Common myeloid progenitor, CD34-positive (primary cell): ENCODE data around the gene ABI1.

Experiments used
- CTCF ChIA-PET: fragments of 350-600 bp; sonication (Branson Sonifier 250); formaldehyde crosslinking; loops from one replicate; lab custom pipeline; 2021; ENCODE audit warnings: antibody characterized with exemption; lab: Charles Lee
- POLR2A ChIA-PET: fragments of 350-600 bp; sonication (Branson Sonifier 250); formaldehyde crosslinking; loops from one replicate; lab custom pipeline; 2021; ENCODE audit warnings: antibody characterized with exemption; lab: Charles Lee
- DNase-seq, 3 donors: peaks; one replicate each; pipeline versions ENCODE4 v3.0.0 to v3.0.0-alpha.2; 2013
- H3K27ac ChIP-seq, 2 experiments: 1 replicate in 1 of 2; 2 replicates in 1 of 2; pipeline ENCODE4 v1.7.0; 2013; ENCODE audit warnings: inconsistent platforms in 2 of 2, low read length in 2 of 2, mild to moderate bottlenecking in 2 of 2, low read depth in 1 of 2, moderate library complexity in 1 of 2; ENCODE audit not compliant: severe bottlenecking in 2 of 2, insufficient read depth in 1 of 2, poor library complexity in 1 of 2
- H3K27me3 ChIP-seq, 5 experiments: replicated peaks in 2 of 5; 1 replicate in 3 of 5; 2 replicates in 2 of 5; pipeline versions ENCODE4 v1.6.1 to v1.7.0; 2013; ENCODE audit warnings: low read length in 4 of 5, mild to moderate bottlenecking in 2 of 5, moderate library complexity in 2 of 5, inconsistent platforms in 1 of 5; ENCODE audit not compliant: insufficient read depth in 5 of 5, control insufficient read depth in 4 of 5
- H3K36me3 ChIP-seq, 4 experiments: 1 replicate in 2 of 4; 2 replicates in 2 of 4; pipeline versions ENCODE4 v1.6.1 to v1.7.0; 2013; ENCODE audit warnings: low read length in 3 of 4, control low read depth in 1 of 4, mild to moderate bottlenecking in 1 of 4; ENCODE audit not compliant: control insufficient read depth in 4 of 4, insufficient read depth in 4 of 4
- H3K4me1 ChIP-seq, 4 experiments: 1 replicate in 3 of 4; 2 replicates in 1 of 4; pipeline versions ENCODE4 v1.6.1 to v1.7.1; 2013; ENCODE audit warnings: low read length in 3 of 4, mild to moderate bottlenecking in 3 of 4, control low read depth in 1 of 4, inconsistent platforms in 1 of 4, moderate library complexity in 1 of 4; ENCODE audit not compliant: control insufficient read depth in 4 of 4, insufficient read depth in 4 of 4; ENCODE audit errors: control extremely low read depth in 1 of 4
- H3K4me3 ChIP-seq, 7 experiments: 1 replicate in 4 of 7; 2 replicates in 3 of 7; pipeline versions ENCODE4 v1.5.1 to v1.7.0; 2013; ENCODE audit warnings: mild to moderate bottlenecking in 7 of 7, low read length in 6 of 7, moderate library complexity in 6 of 7, inconsistent platforms in 2 of 7, low read depth in 2 of 7, control low read depth in 1 of 7; ENCODE audit not compliant: insufficient read depth in 4 of 7, control insufficient read depth in 1 of 7; ENCODE audit errors: extremely low read depth in 1 of 7
- H3K9me3 ChIP-seq, 5 experiments: 1 replicate in 4 of 5; 2 replicates in 1 of 5; pipeline versions ENCODE4 v1.6.1 to v1.7.1; 2013; ENCODE audit warnings: low read length in 4 of 5, mild to moderate bottlenecking in 2 of 5, inconsistent platforms in 1 of 5, low read depth in 1 of 5, moderate library complexity in 1 of 5; ENCODE audit not compliant: control insufficient read depth in 4 of 5, insufficient read depth in 2 of 5; ENCODE audit errors: control extremely low read depth in 1 of 5
- WGBS: methylation state at CpG from one replicate; pipeline ENCODE4 v1.1.5; 2013; ENCODE audit not compliant: insufficient coverage; 5-methylcytosine and 5-hydroxymethylcytosine counted together

ABI1 gene

DNA sequence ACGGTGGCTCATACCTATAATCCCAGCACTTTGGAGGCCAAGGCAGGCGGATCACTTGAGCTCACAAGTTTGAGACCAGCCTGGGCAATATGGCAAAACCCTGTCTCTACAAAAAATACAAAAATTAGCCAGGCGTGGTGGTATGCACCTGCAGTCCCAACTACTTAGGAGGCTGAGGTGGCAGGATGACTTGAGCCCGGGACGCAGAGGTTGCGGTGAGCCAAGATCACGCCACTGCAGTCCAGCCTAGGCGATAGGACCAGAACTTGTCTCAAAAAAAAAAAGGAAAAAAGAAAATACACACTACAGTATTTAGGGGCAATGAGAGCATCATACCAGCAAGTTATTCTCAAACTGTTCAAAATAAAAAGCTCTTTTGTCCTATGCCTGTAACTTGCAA is 59.5 kb downstream of the ABI1 start:
- 88% methylated on average over 5 of the region's 8 CpGs for WGBS
- no peak for DNase-seq
- Histone ChIP-seq H3K9me3 (peaks cover 0 to 7% (median 0%) of the 10 kb centered on the region in 5 experiments), H3K4me3 (no peak overlapping the region), H3K27me3 (no peaks in the 10 kb centered on the region), H3K36me3 (no peaks in the 10 kb centered on the region), H3K27ac (no peak overlapping the region), H3K4me1 (peaks cover 16 to 31% (median 26%) of the 10 kb centered on the region in 4 experiments)
- ChIA-PET POLR2A (no interaction called here), CTCF (no interaction called here)

DNA sequence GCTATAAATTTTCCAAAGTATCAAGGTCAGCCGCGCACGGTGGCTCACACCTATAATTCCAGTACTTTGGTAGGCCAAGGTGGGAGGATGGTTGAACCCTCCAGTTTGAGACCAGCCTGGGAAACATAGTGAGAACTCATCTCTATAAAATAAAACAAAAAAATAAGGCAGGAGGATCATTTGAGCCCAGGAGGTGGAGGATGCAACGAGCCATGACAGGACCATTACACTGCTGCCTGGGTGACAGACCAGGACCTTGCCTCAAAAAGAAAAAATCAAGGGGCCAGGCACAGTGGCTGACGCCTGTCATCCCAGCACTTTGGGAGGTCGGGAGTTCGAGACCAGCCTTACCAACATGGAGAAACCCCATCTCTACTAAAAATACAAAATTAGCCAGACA is 60.3 kb downstream of the ABI1 start:
- 90% methylated on average over 4 of the region's 7 CpGs for WGBS
- no peak for DNase-seq
- peaks cover 0 to 11% (median 5%) of the 10 kb centered on the region in 5 experiments for H3K9me3 ChIP-seq
- H3K36me3 ChIP-seq: peaks cover 0 to 2% (median 0%) of the 10 kb centered on the region in 4 experiments
- H3K4me1 ChIP-seq: peaks cover 16 to 29% (median 26%) of the 10 kb centered on the region in 4 experiments
- ChIA-PET CTCF (no interaction called here), POLR2A (no interaction called here)
- no peak overlapping the region for H3K27ac ChIP-seq
- H3K4me3 ChIP-seq: no peak overlapping the region
- no peaks in the 10 kb centered on the region for H3K27me3 ChIP-seq

DNA sequence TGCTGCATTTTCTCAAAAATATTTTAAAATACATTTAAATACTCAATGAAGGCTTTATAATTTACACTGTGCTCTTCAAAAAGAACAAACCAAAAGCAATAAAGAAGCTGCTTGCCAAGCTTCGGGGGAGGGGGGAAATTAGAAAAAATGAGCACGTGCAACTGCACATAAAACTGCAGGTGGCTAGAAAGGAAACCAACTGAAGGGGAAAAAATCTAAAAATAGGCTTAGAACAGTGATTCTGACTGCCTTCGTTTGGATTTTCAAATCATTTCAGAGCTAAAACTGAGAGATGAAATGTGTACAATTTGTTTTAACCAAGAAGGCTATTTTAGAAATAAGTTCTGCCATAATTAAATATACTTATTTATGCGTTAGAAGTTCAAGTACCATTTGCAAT is 61.4 kb downstream of the ABI1 start:
- Histone ChIP-seq H3K36me3 (peaks cover 0 to 2% (median 0%) of the 10 kb centered on the region in 4 experiments), H3K9me3 (peaks cover 0 to 16% (median 5%) of the 10 kb centered on the region in 5 experiments), H3K27me3 (no peaks in the 10 kb centered on the region), H3K4me1 (peaks cover 16 to 27% (median 24%) of the 10 kb centered on the region in 4 experiments), H3K4me3 (peak overlapping the region in 3 of 7 experiments; percentile 29 to 45 (median 40)), H3K27ac (no peak overlapping the region)
- ChIA-PET POLR2A (no interaction called here), CTCF (interaction anchor here (1.0 to 2.8 kb wide), 4 partner anchors 9 to 26 kb away, joined by 4 to 8 read pairs (median 4); no protein-coding TSS in a partner anchor)
- DNase-seq: peak; percentile 47 to 89 (median 81)
- no CpG with 5 or more reads among the region's 4 CpGs for WGBS

DNA sequence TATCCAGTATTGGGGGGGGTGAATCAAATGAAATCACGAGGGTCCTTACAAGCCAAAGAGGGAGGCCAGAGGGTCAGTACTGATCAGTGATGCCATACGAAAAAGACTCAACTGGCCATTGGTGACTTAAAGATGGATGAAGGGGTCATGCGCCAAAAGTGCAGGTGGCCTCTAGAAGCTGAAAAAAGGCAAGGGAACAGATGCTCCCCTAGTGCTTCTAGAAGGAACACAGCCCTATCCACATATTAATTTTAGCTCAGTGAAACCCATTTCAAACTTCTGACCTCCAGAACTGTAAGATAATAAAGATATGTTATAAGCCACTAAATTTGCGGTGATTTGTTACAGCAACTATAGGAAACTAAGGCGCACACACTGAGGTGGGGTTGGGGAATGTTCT is 62.5 kb downstream of the ABI1 start:
- no peaks in the 10 kb centered on the region for H3K27me3 ChIP-seq
- H3K4me3 ChIP-seq: no peak overlapping the region
- no peak for DNase-seq
- peaks cover 0 to 2% (median 0%) of the 10 kb centered on the region in 4 experiments for H3K36me3 ChIP-seq
- 95% methylated on average over 3 of the region's 5 CpGs for WGBS
- H3K27ac ChIP-seq: no peak overlapping the region
- peaks cover 0 to 16% (median 5%) of the 10 kb centered on the region in 5 experiments for H3K9me3 ChIP-seq
- CTCF ChIA-PET: interaction anchor here (1.6 to 2.8 kb wide), 3 partner anchors 12 to 25 kb away, joined by 4 to 8 read pairs (median 5); no protein-coding TSS in a partner anchor
- POLR2A ChIA-PET: interaction anchor here (0.6 kb wide), 1 partner anchor 317 kb away, joined by 3 read pairs; no protein-coding TSS in a partner anchor
- H3K4me1 ChIP-seq: peaks cover 16 to 22% (median 21%) of the 10 kb centered on the region in 4 experiments

DNA sequence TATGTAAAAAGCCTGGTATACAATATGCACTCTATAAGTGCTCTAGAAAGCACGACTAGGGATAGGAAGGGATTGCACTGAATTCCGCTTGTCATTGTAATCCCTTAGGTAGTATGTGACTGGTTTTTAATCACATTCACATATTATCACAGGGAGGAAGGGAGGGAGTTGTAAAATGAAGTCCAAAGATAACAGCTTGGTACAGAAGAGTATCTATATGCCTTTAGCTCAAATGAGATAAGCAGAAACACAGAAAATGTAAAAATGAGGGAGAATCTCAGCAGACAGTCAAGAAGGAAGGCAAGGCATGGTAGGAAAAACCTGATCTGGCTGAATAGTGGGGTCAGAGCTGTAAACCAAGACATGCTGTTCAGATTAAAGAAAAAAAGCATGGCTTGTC is 63.4 kb downstream of the ABI1 start:
- no peak overlapping the region for H3K27ac ChIP-seq

DNA sequence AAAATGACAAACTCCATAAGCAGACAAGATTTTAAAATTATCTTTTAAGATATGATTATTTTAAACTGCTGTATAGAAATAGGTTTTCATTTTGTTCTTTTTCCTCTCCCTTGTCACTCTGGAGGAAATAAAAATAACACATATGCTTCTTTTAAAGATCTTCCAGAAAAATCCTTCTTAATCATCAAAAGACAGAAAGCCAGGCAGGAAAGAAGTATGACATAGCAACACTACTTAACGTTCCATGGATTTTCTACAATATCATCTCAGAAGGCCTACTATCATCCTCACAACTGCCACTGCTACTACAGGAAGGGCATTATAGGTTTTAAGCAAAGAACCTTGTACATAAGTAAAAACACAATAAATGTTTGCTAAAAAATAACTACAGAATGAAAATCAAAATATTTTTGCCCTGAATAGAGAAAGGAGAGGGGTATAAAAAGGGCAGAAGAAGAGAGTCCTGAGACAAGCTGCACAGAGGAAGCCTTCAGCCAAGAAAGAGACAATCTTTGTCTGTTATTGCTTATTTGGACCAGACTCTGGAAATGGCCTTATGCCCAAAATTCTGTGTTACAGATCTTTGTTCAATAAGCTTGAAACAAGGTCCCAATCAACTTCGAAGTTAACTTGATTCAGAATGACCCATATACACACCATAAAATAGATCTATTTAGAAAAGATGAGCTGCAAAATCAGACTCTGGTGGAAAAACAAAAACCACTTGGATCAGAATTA is 67.8 kb downstream of the ABI1 start:
- no CpG with 5 or more reads among the region's 2 CpGs for WGBS
- H3K4me1 ChIP-seq: peaks cover 0 to 10% (median 3%) of the 10 kb centered on the region in 4 experiments
- peak overlapping the region; percentile 50 to 52 for H3K27ac ChIP-seq
- CTCF ChIA-PET: interaction anchor here (0.9 to 1.2 kb wide), 2 partner anchors 21 to 67 kb away, joined by 3 to 4 read pairs; no protein-coding TSS in a partner anchor
- H3K4me3 ChIP-seq: no peak overlapping the region
- H3K27me3 ChIP-seq: no peaks in the 10 kb centered on the region
- DNase-seq: no peak
- peaks cover 0 to 16% (median 5%) of the 10 kb centered on the region in 5 experiments for H3K9me3 ChIP-seq
- H3K36me3 ChIP-seq: peaks cover 0 to 3% (median 1%) of the 10 kb centered on the region in 4 experiments
- POLR2A ChIA-PET: no interaction called here

More for the DNA sequence above, 63.4 kb downstream of the ABI1 start:
- DNase-seq: no peak
- ChIA-PET POLR2A (interaction anchor here (0.7 kb wide), 1 partner anchor 46 kb away, joined by 3 read pairs; no protein-coding TSS in a partner anchor), CTCF (interaction anchor here (0.6 to 2.8 kb wide), 3 partner anchors 15 to 744 kb away, joined by 3 to 8 read pairs (median 5); no protein-coding TSS in a partner anchor)
- Histone ChIP-seq H3K27me3 (no peaks in the 10 kb centered on the region), H3K36me3 (peaks cover 0 to 2% (median 0%) of the 10 kb centered on the region in 4 experiments), H3K9me3 (peaks cover 0 to 16% (median 5%) of the 10 kb centered on the region in 5 experiments), H3K4me1 (peaks cover 13 to 25% (median 20%) of the 10 kb centered on the region in 4 experiments), H3K4me3 (no peak overlapping the region)
- no CpG with 5 or more reads among the region's 2 CpGs for WGBS
